PFSK-1 (cell line): ENCODE results near the gene NLRC3.

ENCODE experiments used
- FOXP2 ChIP-seq: optimal IDR thresholded peaks from 2 replicates; pipeline ENCODE3; 2011; ENCODE audit warnings: borderline replicate concordance, control low read depth, inconsistent platforms; ENCODE audit not compliant: insufficient read depth; ENCODE audit errors: extremely low read length, extremely low read depth
- POLR2AphosphoS5 ChIP-seq: IDR thresholded peaks from 2 replicates; pipeline ENCODE4 v1.6.1; 2012; ENCODE audit warnings: low read depth, mild to moderate bottlenecking, control low read depth, low read length, moderate library complexity
- REST ChIP-seq, 2 experiments: IDR thresholded peaks; 2 replicates each; pipeline versions ENCODE4 v1.6.1 to v1.8.0; 2011 to 2012; ENCODE audit warnings: low read depth in 2 of 2, low read length in 2 of 2, control low read depth in 1 of 2, inconsistent platforms in 1 of 2, mild to moderate bottlenecking in 1 of 2, moderate library complexity in 1 of 2; ENCODE audit not compliant: insufficient read depth in 1 of 2
- SIN3A ChIP-seq: IDR thresholded peaks from 2 replicates; pipeline ENCODE4 v1.6.1; 2012; ENCODE audit warnings: mild to moderate bottlenecking, low read length, moderate library complexity, borderline replicate concordance; ENCODE audit not compliant: insufficient read depth
- TAF1 ChIP-seq: IDR thresholded peaks from 2 replicates; pipeline ENCODE4 v1.6.1; 2012; ENCODE audit warnings: low read length, control low read depth, borderline replicate concordance; ENCODE audit not compliant: insufficient read depth

DNA sequence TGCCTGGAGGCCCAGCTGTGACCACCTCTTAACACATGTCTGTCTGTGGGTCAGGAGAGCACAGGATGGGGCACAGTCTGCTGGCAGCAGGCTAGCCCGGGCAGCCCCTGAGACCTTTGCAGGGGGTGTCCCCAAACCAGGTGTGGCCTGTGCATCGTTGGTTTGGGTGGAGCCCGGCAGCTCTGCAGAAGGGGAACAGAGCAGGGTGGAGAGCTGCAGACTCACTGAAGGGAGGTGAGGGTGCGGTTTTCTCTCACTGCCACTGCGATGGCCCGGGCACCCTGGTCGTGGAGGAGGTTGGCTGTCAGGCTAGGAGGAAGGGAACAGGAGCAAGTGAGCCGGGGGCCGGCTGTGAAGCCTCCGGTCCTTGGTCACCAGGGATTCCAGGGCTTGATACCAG is 28.8 kb downstream of the NLRC3 start:
- TF ChIP-seq POLR2AphosphoS5 (no peak), TAF1 (no peak), SIN3A (no peak), REST (IDR thresholded peaks at IDR 0.05; ENCODE audit: insufficient read depth in 1 of 2, low read depth in 2 of 2, low read length in 2 of 2) (no peak), FOXP2 (no peak)
